HG03108 (cell line): ENCODE data around the gene LRRC58.

ENCODE experiments used
- ATAC-seq: cut with Tn5 transposase; IDR thresholded peaks from one replicate; pipeline ENCODE4 v1.9.1; 2021; ENCODE audit warnings: moderate library complexity; ENCODE audit not compliant: unreplicated experiment

The LRRC58 gene

GRCh38 chr3:120281261-120281660, 67.9 kb downstream of the LRRC58 start:
- ATAC-seq, result no peak

DNA sequence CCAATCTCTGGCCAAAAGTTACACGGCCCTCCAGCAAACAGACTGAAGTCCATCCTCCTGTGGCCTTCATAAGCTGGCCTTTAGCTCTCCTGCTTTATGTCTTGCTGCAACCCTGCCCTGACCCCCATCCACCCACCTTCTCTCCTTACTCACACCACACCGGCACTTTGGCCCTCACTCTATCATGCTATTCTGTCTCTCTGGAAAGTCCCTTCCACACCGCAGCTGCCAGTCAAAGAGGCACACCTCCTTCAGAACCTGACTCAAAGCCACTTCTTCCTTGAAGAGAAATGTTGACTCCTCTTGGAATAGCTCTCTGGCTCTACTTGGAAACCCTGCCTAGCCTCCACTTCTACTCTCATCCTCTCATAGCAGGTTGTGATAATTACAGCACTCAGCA, 68.6 kb downstream of the LRRC58 start:
- no peak for ATAC-seq

- ATAC-seq, result no peak
Observed at GRCh38 chr3:120280026-120280425, 69.1 kb downstream of the LRRC58 start.

DNA sequence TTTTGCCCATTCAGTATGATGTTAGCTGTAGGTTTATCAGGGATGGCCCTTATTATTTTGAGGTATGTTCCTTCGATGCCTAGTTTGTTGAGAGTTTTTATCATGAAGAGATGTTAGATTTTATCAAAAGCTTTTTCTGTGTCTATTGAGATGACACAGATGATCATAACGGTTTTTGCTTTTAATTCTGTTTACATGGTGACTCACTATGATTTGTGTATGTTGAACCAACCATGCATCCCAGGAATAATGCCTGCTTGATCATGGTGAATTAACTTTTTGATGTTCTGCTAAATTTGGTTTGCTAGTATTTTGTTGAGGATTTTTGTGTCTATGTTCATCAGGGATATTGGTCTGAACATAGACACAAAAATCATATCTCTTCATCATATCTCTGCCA, 72.4 kb downstream of the LRRC58 start:
- ATAC-seq, result no peak

GRCh38 chr3:120275618-120276017, 73.5 kb downstream of the LRRC58 start:
- ATAC-seq, result no peak

GRCh38 chr3:120274739-120275167, 74.4 kb downstream of the LRRC58 start:
- no peak for ATAC-seq
